CD14-positive monocyte (primary cell): ENCODE results near the gene MRRF. TPM values are rescaled to one million over a fixed set of nuclear protein-coding genes. Genes with fewer than 3 reads are reported as not detected.
"Not testable (repeated sequence)": the region's sequence is repeated elsewhere in the genome, so short reads cannot be mapped to it uniquely, and the experiment has no call there.

Experiments
- DNase-seq, 3 donors: peaks; one replicate each; pipeline ENCODE4 v3.0.0-alpha.2; 2011 to 2022
- H2AFZ ChIP-seq: 2 replicates; pipeline ENCODE4 v1.6.0; 2012; ENCODE audit warnings: mild to moderate bottlenecking, low read depth, low read length, inconsistent platforms; ENCODE audit not compliant: insufficient read depth, poor library complexity, severe bottlenecking
- H3K27ac ChIP-seq, 2 donors: 1 replicate in 1 of 2; 2 replicates in 1 of 2; pipeline ENCODE4 v1.5.1; 2012 to 2013; ENCODE audit warnings: low read length in 2 of 2, control low read depth in 1 of 2, inconsistent platforms in 1 of 2, low read depth in 1 of 2, mild to moderate bottlenecking in 1 of 2
- H3K27me3 ChIP-seq, 2 donors: one replicate each; pipeline versions ENCODE4 v1.6.0 to v1.6.1; 2011 to 2013; ENCODE audit warnings: low read length in 2 of 2; ENCODE audit not compliant: control insufficient read depth in 2 of 2, insufficient read depth in 2 of 2
- H3K36me3 ChIP-seq, 2 donors: replicated peaks in 1 of 2; 1 replicate in 1 of 2; 2 replicates in 1 of 2; pipeline versions ENCODE4 v1.5.1 to v1.6.1; 2012 to 2013; ENCODE audit warnings: low read length in 2 of 2, control low read depth in 1 of 2, inconsistent platforms in 1 of 2, mild to moderate bottlenecking in 1 of 2; ENCODE audit not compliant: insufficient read depth in 2 of 2, control insufficient read depth in 1 of 2
- H3K4me1 ChIP-seq, 2 donors: 1 replicate in 1 of 2; 2 replicates in 1 of 2; pipeline versions ENCODE4 v1.5.1 to v1.6.1; 2012 to 2013; ENCODE audit warnings: low read length in 2 of 2, control low read depth in 1 of 2, inconsistent platforms in 1 of 2, mild to moderate bottlenecking in 1 of 2, moderate library complexity in 1 of 2; ENCODE audit not compliant: insufficient read depth in 2 of 2, control insufficient read depth in 1 of 2
- H3K4me2 ChIP-seq: replicated peaks from 2 replicates; pipeline ENCODE3; 2012; ENCODE audit warnings: low read length, moderate library complexity, mild to moderate bottlenecking; ENCODE audit not compliant: poor library complexity, severe bottlenecking; ENCODE audit errors: extremely low read depth
- H3K4me3 ChIP-seq, 3 experiments: fragments of 200-600 bp in 1 of 3; sonication (generic) in 1 of 3; replicated peaks in 1 of 3; 1 replicate in 2 of 3; 2 replicates in 1 of 3; pipeline ENCODE4 v1.5.1; 2011 to 2013; ENCODE audit warnings: low read length in 3 of 3, mild to moderate bottlenecking in 3 of 3, control low read depth in 2 of 3, low read depth in 2 of 3, inconsistent platforms in 1 of 3, moderate library complexity in 1 of 3
- H3K79me2 ChIP-seq: 2 replicates; pipeline ENCODE4 v1.6.0; 2012; ENCODE audit warnings: mild to moderate bottlenecking, control low read depth, inconsistent platforms, low read length, moderate library complexity; ENCODE audit not compliant: insufficient read depth
- H3K9ac ChIP-seq: 2 replicates; pipeline ENCODE4 v1.6.0; 2017; ENCODE audit warnings: low read length, mild to moderate bottlenecking; ENCODE audit not compliant: insufficient read depth, poor library complexity, severe bottlenecking
- H3K9me3 ChIP-seq, 2 donors: replicated peaks in 1 of 2; 1 replicate in 1 of 2; 2 replicates in 1 of 2; pipeline versions ENCODE4 v1.5.1 to v1.6.1; 2012 to 2013; ENCODE audit warnings: low read length in 2 of 2, control low read depth in 1 of 2; ENCODE audit not compliant: control insufficient read depth in 1 of 2, insufficient read depth in 1 of 2
- H4K20me1 ChIP-seq: 2 replicates; pipeline ENCODE4 v1.6.0; 2012; ENCODE audit warnings: mild to moderate bottlenecking, low read length, control low read depth, moderate library complexity; ENCODE audit not compliant: insufficient read depth
- H3K27ac Mint-ChIP-seq, 7 donors: one replicate each; pipeline ENCODE4 v1.8.0; 2020; ENCODE audit warnings: mild to moderate bottlenecking in 7 of 7, mixed read lengths in 7 of 7, moderate library complexity in 6 of 7, inconsistent platforms in 2 of 7
- H3K27me3 Mint-ChIP-seq, 3 donors: one replicate each; pipeline ENCODE4 v1.8.0; 2021 to 2022; ENCODE audit warnings: low read depth in 3 of 3, mild to moderate bottlenecking in 3 of 3, mixed read lengths in 3 of 3, moderate library complexity in 3 of 3, inconsistent platforms in 1 of 3
- H3K36me3 Mint-ChIP-seq, 2 donors: one replicate each; pipeline ENCODE4 v1.8.0; 2020; ENCODE audit warnings: mixed read lengths in 2 of 2, inconsistent platforms in 1 of 2, mild to moderate bottlenecking in 1 of 2
- H3K4me1 Mint-ChIP-seq: one replicate; pipeline ENCODE4 v1.8.0; 2020; ENCODE audit warnings: mild to moderate bottlenecking, mixed read lengths
- H3K4me3 Mint-ChIP-seq, 2 donors: one replicate each; pipeline ENCODE4 v1.8.0; 2020; ENCODE audit warnings: mild to moderate bottlenecking in 2 of 2, mixed read lengths in 2 of 2, moderate library complexity in 1 of 2
- H3K9me3 Mint-ChIP-seq, 7 donors: one replicate each; pipeline ENCODE4 v1.8.0; 2020 to 2022; ENCODE audit warnings: mixed read lengths in 7 of 7, mild to moderate bottlenecking in 6 of 7, moderate library complexity in 6 of 7, inconsistent platforms in 2 of 7
- WGBS: methylation state at CpG from one replicate; pipeline ENCODE4 v1.1.5; 2013; ENCODE audit warnings: missing lambda C conversion rate; ENCODE audit not compliant: insufficient coverage; 5-methylcytosine and 5-hydroxymethylcytosine counted together
- intact Hi-C, 2 donors: fragments of 100-400 bp; cut with micrococcal nuclease; formaldehyde crosslinking; loops; one replicate each; pipeline versions ENCODE4 v1.15.0 to v1.15.1; 2023
- polyA plus RNA-seq, 3 donors: library from polyadenylated mRNA; depleted of rRNA in 1 of 3; unstranded in 2 of 3; stranded (reverse) in 1 of 3; fragments of 300-500 nt in 2 of 3; fragments of >200 nt in 1 of 3; fragmentation: Illumina TruSeq in 2 of 3; gene quantifications; 1 replicate in 2 of 3; 2 replicates in 1 of 3; pipeline ENCODE4 v1.2.3, GENCODE V29; 2012 to 2021
- TF ChIP-seq, protein P1 (sequence below): fragments of 200-600 bp; IDR thresholded peaks from one replicate; pipeline ENCODE4 v1.8.0; 2022; ENCODE audit warnings: antibody characterized with exemption, mild to moderate bottlenecking

MRRF gene
- polyA plus RNA-seq, 3 donors = 16.0 to 34.4 (median 16.2) TPM

DNA sequence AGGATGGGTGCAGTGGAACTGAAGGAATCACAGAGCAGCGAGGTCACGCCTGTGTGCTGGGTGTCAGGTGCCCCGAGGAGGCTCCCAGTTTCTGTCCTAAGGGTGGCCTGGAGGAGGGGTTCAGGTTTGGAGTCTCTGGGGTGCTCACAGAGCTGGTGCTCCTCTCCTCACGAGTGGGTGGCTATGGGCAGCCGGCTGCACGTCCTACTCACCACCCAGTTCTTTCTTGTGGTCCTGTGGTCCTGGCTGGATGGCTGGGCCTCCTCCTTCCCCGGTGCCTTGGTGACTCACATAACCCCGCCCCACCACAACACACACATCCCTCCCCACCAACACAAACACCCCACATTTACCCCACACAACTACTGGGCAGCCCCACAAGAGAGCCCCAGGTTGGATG, 96.2 kb downstream of the MRRF start:
- Mint-ChIP-seq H3K36me3 (no peaks in the 10 kb centered on the region), H3K27ac (no peak overlapping the region), H3K9me3 (peaks cover 0 to 6% (median 2%) of the 10 kb centered on the region in 7 donors), H3K27me3 (peaks cover 2 to 6% (median 5%) of the 10 kb centered on the region in 3 donors), H3K4me1 (peaks cover under 1% of the 10 kb centered on the region), H3K4me3 (no peak overlapping the region)
- Histone ChIP-seq H3K4me1 (peaks cover under 1 to 2% of the 10 kb centered on the region in 2 donors), H3K4me2 (no peak overlapping the region), H3K36me3 (no peaks in the 10 kb centered on the region), H3K9ac (no peak overlapping the region), H3K9me3 (no peaks in the 10 kb centered on the region), H2AFZ (no peak overlapping the region), H3K27me3 (no peaks in the 10 kb centered on the region), H4K20me1 (no peaks in the 10 kb centered on the region), H3K27ac (no peak overlapping the region), H3K79me2 (no peaks in the 10 kb centered on the region), H3K4me3 (no peak overlapping the region)
- DNase-seq = no peak
- TF ChIP-seq, protein P1, sequence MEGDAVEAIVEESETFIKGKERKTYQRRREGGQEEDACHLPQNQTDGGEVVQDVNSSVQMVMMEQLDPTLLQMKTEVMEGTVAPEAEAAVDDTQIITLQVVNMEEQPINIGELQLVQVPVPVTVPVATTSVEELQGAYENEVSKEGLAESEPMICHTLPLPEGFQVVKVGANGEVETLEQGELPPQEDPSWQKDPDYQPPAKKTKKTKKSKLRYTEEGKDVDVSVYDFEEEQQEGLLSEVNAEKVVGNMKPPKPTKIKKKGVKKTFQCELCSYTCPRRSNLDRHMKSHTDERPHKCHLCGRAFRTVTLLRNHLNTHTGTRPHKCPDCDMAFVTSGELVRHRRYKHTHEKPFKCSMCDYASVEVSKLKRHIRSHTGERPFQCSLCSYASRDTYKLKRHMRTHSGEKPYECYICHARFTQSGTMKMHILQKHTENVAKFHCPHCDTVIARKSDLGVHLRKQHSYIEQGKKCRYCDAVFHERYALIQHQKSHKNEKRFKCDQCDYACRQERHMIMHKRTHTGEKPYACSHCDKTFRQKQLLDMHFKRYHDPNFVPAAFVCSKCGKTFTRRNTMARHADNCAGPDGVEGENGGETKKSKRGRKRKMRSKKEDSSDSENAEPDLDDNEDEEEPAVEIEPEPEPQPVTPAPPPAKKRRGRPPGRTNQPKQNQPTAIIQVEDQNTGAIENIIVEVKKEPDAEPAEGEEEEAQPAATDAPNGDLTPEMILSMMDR = no peak
- 88% methylated on average over 6 of the region's 8 CpGs for whole genome bisulfite sequencing
- intact Hi-C loops = no loop called here

DNA sequence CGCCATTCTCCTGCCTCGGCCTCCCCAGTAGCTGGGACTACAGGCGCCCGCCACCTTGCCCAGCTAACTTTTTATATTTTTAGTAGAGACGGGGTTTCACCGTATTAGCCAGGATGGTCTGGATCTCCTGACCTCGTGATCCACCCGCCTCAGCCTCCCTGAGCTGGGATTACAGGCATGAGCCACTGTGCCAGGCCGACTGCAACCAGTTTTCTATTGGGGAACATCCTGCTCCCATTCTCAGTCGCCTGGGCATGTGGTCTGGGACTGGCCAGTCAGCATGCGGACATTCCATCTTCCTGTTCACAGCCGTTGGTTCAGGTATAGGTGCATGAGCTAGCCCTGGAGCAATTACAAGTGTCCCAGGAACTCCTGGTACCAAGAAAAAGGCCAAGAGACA, 98.4 kb downstream of the MRRF start:
- H3K4me1 Mint-ChIP-seq, H3K4me3 ChIP-seq, H3K27me3 Mint-ChIP-seq, H3K27ac Mint-ChIP-seq, intact Hi-C loops, H3K4me2 ChIP-seq, H3K9me3 ChIP-seq, H3K9me3 Mint-ChIP-seq, H3K27ac ChIP-seq, H3K9ac ChIP-seq, H3K36me3 Mint-ChIP-seq, H3K79me2 ChIP-seq, H2AFZ ChIP-seq, H3K36me3 ChIP-seq, H3K4me3 Mint-ChIP-seq, DNase-seq, H4K20me1 ChIP-seq, H3K4me1 ChIP-seq, H3K27me3 ChIP-seq: not testable (repeated sequence)
- 95% methylated on average over 9 of the region's 12 CpGs for WGBS
